Measurements from ENCODE around the gene ATP5PB.
A peak's percentile ranks its signal among the peaks of the same experiment; 100 is the strongest.

The ATP5PB gene

DNA sequence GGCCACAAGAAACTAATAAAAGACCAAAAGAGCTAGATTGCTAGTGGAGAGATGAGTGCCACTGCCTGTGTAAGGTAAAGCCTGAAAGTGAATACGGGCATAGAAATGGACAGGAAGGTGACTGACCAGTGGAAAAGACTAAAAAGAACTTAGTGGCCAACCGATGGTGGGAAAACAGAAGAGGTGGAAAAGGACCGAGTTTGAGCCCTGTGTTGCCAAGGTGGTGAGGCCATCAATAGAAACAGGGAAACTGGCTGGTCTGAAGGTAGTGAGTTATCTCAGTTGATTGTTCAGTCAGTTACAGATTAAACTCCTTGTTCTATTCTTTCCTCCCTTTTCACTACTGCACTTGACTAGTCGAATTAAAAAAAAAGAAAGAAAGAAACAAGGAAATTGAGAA lies 2.7 kb upstream of the ATP5PB start:
- DNase-seq (ENCODE audit: low read depth): no peak
- TF ChIP-seq, protein P1, sequence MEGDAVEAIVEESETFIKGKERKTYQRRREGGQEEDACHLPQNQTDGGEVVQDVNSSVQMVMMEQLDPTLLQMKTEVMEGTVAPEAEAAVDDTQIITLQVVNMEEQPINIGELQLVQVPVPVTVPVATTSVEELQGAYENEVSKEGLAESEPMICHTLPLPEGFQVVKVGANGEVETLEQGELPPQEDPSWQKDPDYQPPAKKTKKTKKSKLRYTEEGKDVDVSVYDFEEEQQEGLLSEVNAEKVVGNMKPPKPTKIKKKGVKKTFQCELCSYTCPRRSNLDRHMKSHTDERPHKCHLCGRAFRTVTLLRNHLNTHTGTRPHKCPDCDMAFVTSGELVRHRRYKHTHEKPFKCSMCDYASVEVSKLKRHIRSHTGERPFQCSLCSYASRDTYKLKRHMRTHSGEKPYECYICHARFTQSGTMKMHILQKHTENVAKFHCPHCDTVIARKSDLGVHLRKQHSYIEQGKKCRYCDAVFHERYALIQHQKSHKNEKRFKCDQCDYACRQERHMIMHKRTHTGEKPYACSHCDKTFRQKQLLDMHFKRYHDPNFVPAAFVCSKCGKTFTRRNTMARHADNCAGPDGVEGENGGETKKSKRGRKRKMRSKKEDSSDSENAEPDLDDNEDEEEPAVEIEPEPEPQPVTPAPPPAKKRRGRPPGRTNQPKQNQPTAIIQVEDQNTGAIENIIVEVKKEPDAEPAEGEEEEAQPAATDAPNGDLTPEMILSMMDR (IDR thresholded peaks at IDR 0.05; ENCODE audit: control insufficient read depth, extremely low read depth, insufficient read depth): no peak
- peak overlapping the region; percentile 29 for H3K4me3 ChIP-seq (ENCODE audit: low read depth, low read length)

GRCh38 chr1:111446967-111447892 lies 2.0 kb upstream of the ATP5PB start:
- TF ChIP-seq, protein P1 (IDR thresholded peaks at IDR 0.05; ENCODE audit: control insufficient read depth, extremely low read depth, insufficient read depth): no peak
- H3K4me3 ChIP-seq (ENCODE audit: low read depth, low read length): peak overlapping the region; percentile 83
- DNase-seq (ENCODE audit: low read depth): peak; percentile 37

- H3K4me3 ChIP-seq (ENCODE audit: low read depth, low read length): peak overlapping the region; percentile 83
- TF ChIP-seq, protein P1 (IDR thresholded peaks at IDR 0.05; ENCODE audit: control insufficient read depth, extremely low read depth, insufficient read depth): no peak
- no peak for DNase-seq (ENCODE audit: low read depth)
Observed at GRCh38 chr1:111448482-111448917, 764 bp upstream of the ATP5PB start.

DNA sequence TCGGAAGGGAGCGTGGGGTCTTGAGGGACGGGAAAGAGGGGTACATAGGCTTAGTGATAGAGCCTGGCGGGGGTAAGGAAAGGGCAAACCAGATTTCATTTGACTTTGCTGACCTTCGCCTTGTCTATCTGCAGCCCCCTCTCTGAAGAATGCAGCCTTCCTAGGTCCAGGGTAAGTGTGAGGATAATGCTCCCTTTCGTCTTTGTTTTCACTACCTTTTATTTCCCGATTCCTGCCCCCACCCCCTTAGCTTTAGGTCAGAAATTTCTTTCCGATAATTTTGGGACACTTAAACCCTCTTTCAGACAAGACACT lies 396 bp downstream of the ATP5PB start:
- TF ChIP-seq, protein P1 (IDR thresholded peaks at IDR 0.05; ENCODE audit: control insufficient read depth, extremely low read depth, insufficient read depth): no peak
- DNase-seq (ENCODE audit: low read depth): no peak
- peak overlapping the region; percentile 83 for H3K4me3 ChIP-seq (ENCODE audit: low read depth, low read length)

DNA sequence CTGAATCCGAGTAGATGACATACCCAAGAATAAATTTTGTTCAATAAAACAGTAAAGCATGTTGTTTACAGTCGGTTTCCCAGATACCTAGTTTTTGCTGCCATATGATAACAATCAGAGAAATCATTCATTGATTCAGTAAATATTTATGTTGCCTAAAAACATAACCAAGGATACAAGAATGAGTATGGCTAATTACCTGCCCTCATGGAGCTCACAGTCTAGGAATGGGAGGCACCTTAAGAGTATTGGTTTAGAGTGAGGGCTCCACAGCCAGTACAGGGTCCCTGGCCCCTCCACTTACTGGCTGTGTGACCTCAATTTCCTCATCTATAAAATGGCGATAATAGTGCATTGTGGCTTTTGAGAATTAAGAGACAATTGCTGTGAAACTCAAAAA lies 921 bp downstream of the ATP5PB start:
- no peak for DNase-seq (ENCODE audit: low read depth)
- peak overlapping the region; percentile 83 for H3K4me3 ChIP-seq (ENCODE audit: low read depth, low read length)
- TF ChIP-seq, protein P1 (IDR thresholded peaks at IDR 0.05; ENCODE audit: control insufficient read depth, extremely low read depth, insufficient read depth): no peak

GRCh38 chr1:111452581-111452980 lies 3.3 kb downstream of the ATP5PB start:
- DNase-seq (ENCODE audit: low read depth): no peak
- TF ChIP-seq, protein P1 (IDR thresholded peaks at IDR 0.05; ENCODE audit: control insufficient read depth, extremely low read depth, insufficient read depth): no peak
- H3K4me3 ChIP-seq (ENCODE audit: low read depth, low read length): no peak overlapping the region

DNA sequence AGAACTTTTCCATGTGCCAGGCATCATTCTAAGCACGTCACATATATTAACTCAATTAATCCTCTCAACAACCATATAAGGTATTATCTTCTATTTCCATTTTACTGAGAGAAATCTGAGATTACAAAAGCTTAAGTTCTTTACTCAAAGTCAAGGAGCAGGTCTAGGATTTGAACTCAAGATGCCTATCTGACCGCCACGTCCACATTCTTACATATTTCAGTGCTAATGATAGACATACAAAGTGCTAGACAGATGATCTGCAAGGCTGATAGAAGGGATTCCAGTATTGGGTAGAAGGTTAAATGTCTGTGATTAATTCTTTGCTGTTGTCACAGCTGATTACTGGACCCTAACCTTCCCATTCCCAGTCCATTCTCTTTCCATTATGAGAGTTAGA lies 4.4 kb downstream of the ATP5PB start:
- no peak overlapping the region for H3K4me3 ChIP-seq (ENCODE audit: low read depth, low read length)
- DNase-seq (ENCODE audit: low read depth): no peak
- TF ChIP-seq, protein P1 (IDR thresholded peaks at IDR 0.05; ENCODE audit: control insufficient read depth, extremely low read depth, insufficient read depth): no peak
